Measurements from ENCODE around the gene CLIC4.

Gene CLIC4

GRCh38 chr1:24858277-24858676 is 113.0 kb downstream of the CLIC4 start:
- no peak for DNase-seq (ENCODE audit: low read depth in 2 of 2)

GRCh38 chr1:24859063-24860010 is 114.1 kb downstream of the CLIC4 start:
- DNase-seq (ENCODE audit: low read depth in 2 of 2), result no peak

- DNase-seq (ENCODE audit: low read depth in 2 of 2), result no peak
Observed at GRCh38 chr1:24860841-24861240, 115.6 kb downstream of the CLIC4 start.

- DNase-seq (ENCODE audit: low read depth in 2 of 2), result no peak
Observed at GRCh38 chr1:24861821-24862727, 116.8 kb downstream of the CLIC4 start.

GRCh38 chr1:24862775-24863483 is 117.7 kb downstream of the CLIC4 start:
- no peak for DNase-seq (ENCODE audit: low read depth in 2 of 2)

- no peak for DNase-seq (ENCODE audit: low read depth in 2 of 2)
Observed at GRCh38 chr1:24864370-24864777, 119.1 kb downstream of the CLIC4 start.

- DNase-seq (ENCODE audit: low read depth in 2 of 2), result no peak
Observed at GRCh38 chr1:24865168-24865567, 119.9 kb downstream of the CLIC4 start.

GRCh38 chr1:24865587-24865986 is 120.3 kb downstream of the CLIC4 start:
- DNase-seq (ENCODE audit: low read depth in 2 of 2), result no peak

- DNase-seq (ENCODE audit: low read depth in 2 of 2), result no peak
Observed at GRCh38 chr1:24866211-24867083, 121.2 kb downstream of the CLIC4 start.

- DNase-seq (ENCODE audit: low read depth in 2 of 2), result no peak
Observed at GRCh38 chr1:24867084-24867870, 122.0 kb downstream of the CLIC4 start.

- no peak for DNase-seq (ENCODE audit: low read depth in 2 of 2)
Observed at GRCh38 chr1:24868016-24868875, 123.0 kb downstream of the CLIC4 start.

GRCh38 chr1:24870551-24871195 is 125.4 kb downstream of the CLIC4 start:
- DNase-seq (ENCODE audit: low read depth in 2 of 2), result no peak

GRCh38 chr1:24871306-24871901 is 126.2 kb downstream of the CLIC4 start:
- no peak for DNase-seq (ENCODE audit: low read depth in 2 of 2)

GRCh38 chr1:24872061-24872850 is 127.0 kb downstream of the CLIC4 start:
- no peak for DNase-seq (ENCODE audit: low read depth in 2 of 2)

GRCh38 chr1:24873148-24873547 is 127.9 kb downstream of the CLIC4 start:
- no peak for DNase-seq (ENCODE audit: low read depth in 2 of 2)

- no peak for DNase-seq (ENCODE audit: low read depth in 2 of 2)
Observed at GRCh38 chr1:24874056-24874455, 128.8 kb downstream of the CLIC4 start.

- no peak for DNase-seq (ENCODE audit: low read depth in 2 of 2)
Observed at GRCh38 chr1:24874611-24875234, 129.5 kb downstream of the CLIC4 start.

Measured in stimulated activated CD8-positive, alpha-beta memory T cell treated with anti-CD3 and anti-CD28 coated beads, Interleukin-15, amount 100 ng/mL, for 4 hours (primary cell).